Measurements from ENCODE around the gene PCDHGA10.
"Not testable (repeated sequence)": the region's sequence is repeated elsewhere in the genome, so short reads cannot be mapped to it uniquely, and the experiment has no call there.

DNA sequence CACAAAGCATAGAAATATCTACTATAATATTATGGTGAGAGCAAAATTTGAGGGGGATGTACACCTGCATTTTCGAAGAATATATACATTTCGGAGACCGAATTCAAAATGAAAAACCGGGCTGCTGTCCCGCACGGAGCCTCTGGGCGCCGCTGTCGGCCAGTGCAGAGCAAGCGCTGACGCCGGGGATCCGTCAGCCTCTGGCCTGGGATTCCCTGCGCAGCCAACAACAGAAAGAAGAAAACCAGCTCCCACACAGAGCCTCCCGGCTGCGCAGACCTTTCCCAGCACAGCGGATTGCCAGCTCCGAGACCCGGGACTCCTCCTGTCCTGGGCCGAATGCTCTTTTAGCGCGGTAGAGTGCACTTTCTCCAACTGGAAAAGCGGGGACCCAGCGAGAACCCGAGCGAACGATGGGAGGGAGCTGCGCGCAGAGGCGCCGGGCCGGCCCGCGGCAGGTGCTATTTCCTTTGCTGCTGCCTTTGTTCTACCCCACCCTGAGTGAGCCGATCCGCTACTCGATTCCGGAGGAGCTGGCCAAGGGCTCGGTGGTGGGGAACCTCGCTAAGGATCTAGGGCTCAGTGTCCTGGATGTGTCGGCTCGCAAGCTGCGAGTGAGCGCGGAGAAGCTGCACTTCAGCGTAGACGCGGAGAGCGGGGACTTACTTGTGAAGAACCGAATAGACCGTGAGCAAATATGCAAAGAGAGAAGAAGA, 4.8 kb upstream of the PCDHGA10 start, which contains the start of gene PCDHGB6:
- not testable (repeated sequence) for TF ChIP-seq BRCA1 (IDR thresholded peaks at IDR 0.05; ENCODE audit: low read depth, low read length); CHD1 (IDR thresholded peaks at IDR 0.05; ENCODE audit: low read depth, low read length); EP300 (IDR thresholded peaks at IDR 0.05; ENCODE audit: borderline replicate concordance in 1 of 2, low read depth in 2 of 2, low read length in 2 of 2); EZH2 (IDR thresholded peaks at IDR 0.05; ENCODE audit: low read depth, low read length, severe bottlenecking)
- 0 out of 2 replicates have a peak, but pooled peaks have one; percentile 58 for TF ChIP-seq TAF1 (IDR thresholded peaks at IDR 0.05; ENCODE audit: low read depth, low read length)
- TF ChIP-seq NRF1 (IDR thresholded peaks at IDR 0.05; ENCODE audit: low read depth, low read length), result peak; percentile 34; the same call in 1 of the 2 replicates
